ENCODE results near the gene ING5.

The ING5 gene

GRCh38 chr2:241672243-241673188 is 29.3 kb upstream of the ING5 start:
- no peak for DNase-seq

- DNase-seq, result no peak
Measured at GRCh38 chr2:241673189-241673663, 28.6 kb upstream of the ING5 start.

GRCh38 chr2:241673797-241674725 is 27.8 kb upstream of the ING5 start:
- DNase-seq, result no peak

- no peak for DNase-seq
Measured at GRCh38 chr2:241675885-241676284, 26.0 kb upstream of the ING5 start.

- no peak for DNase-seq
Measured at GRCh38 chr2:241676665-241677064, 25.2 kb upstream of the ING5 start.

GRCh38 chr2:241677392-241677791 is 24.4 kb upstream of the ING5 start:
- no peak for DNase-seq

- DNase-seq, result no peak
Measured at GRCh38 chr2:241678307-241678706, 23.5 kb upstream of the ING5 start.

GRCh38 chr2:241678784-241679540 is 22.9 kb upstream of the ING5 start:
- DNase-seq, result no peak

- no peak for DNase-seq
Measured at GRCh38 chr2:241680044-241680443, 21.8 kb upstream of the ING5 start.

GRCh38 chr2:241680827-241681599 is 20.8 kb upstream of the ING5 start:
- no peak for DNase-seq

- DNase-seq, result no peak
Measured at GRCh38 chr2:241686324-241686649, 15.6 kb upstream of the ING5 start.

- DNase-seq, result peak; percentile 95 to 96
Measured at GRCh38 chr2:241686650-241687425, 15.0 kb upstream of the ING5 start, which contains the start of gene DTYMK. TSS of gene DTYMK (minus strand) at chr2:241686815. CDS start at chr2:241686783, 32 bp downstream.

- DNase-seq, result no peak
Measured at GRCh38 chr2:241689306-241689705, 12.5 kb upstream of the ING5 start.

- no peak for DNase-seq
Measured at GRCh38 chr2:241690202-241690717, 11.6 kb upstream of the ING5 start.

- no peak for DNase-seq
Measured at GRCh38 chr2:241692448-241692847, 9.4 kb upstream of the ING5 start.

- DNase-seq, result no peak
Measured at GRCh38 chr2:241695651-241696050, 6.2 kb upstream of the ING5 start.

GRCh38 chr2:241701149-241701398 is 765 bp upstream of the ING5 start:
- no peak for DNase-seq

GRCh38 chr2:241702155-241703031 is 554 bp downstream of the ING5 start:
- peak; percentile 87 to 89 for DNase-seq

GRCh38 chr2:241703032-241703604 is 1.3 kb downstream of the ING5 start:
- DNase-seq, result no peak

- no peak for DNase-seq
Measured at GRCh38 chr2:241706537-241706936, 4.7 kb downstream of the ING5 start.
